Lung (tissue), 12 donors: ENCODE measurements around the gene PRKCE. TPM values are rescaled to one million over a fixed set of nuclear protein-coding genes. Genes with fewer than 3 reads are reported as not detected.
"Not testable (repeated sequence)": the region's sequence is repeated elsewhere in the genome, so short reads cannot be mapped to it uniquely, and the experiment has no call there.

Experiments
- ATAC-seq: fragments of 200-7000 bp; cut with Tn5 transposase; one replicate; pipeline ENCODE4 v1.9.1; 2020; ENCODE audit warnings: moderate number of reproducible peaks; ENCODE audit not compliant: insufficient read depth, low FRiP score
- DNase-seq, 3 donors: peaks; one replicate each; pipeline ENCODE4 v3.0.0-alpha.2; 2013 to 2017
- H3K27ac ChIP-seq, 2 donors: one replicate each; pipeline ENCODE4 v1.5.1; 2013; ENCODE audit warnings: mild to moderate bottlenecking in 2 of 2, moderate library complexity in 2 of 2, control low read depth in 1 of 2, inconsistent platforms in 1 of 2, low read depth in 1 of 2, low read length in 1 of 2
- H3K27me3 ChIP-seq, 3 donors: one replicate each; pipeline ENCODE4 v1.5.1; 2013; ENCODE audit warnings: low read length in 2 of 3; ENCODE audit not compliant: control insufficient read depth in 3 of 3, insufficient read depth in 3 of 3
- H3K36me3 ChIP-seq, 4 donors: one replicate each; pipeline ENCODE4 v1.5.1; 2013; ENCODE audit warnings: low read length in 4 of 4, mild to moderate bottlenecking in 1 of 4, moderate library complexity in 1 of 4; ENCODE audit not compliant: control insufficient read depth in 4 of 4, insufficient read depth in 4 of 4
- H3K4me1 ChIP-seq, 5 donors: one replicate each; pipeline ENCODE4 v1.5.1; 2013; ENCODE audit warnings: low read length in 5 of 5, mild to moderate bottlenecking in 2 of 5, moderate library complexity in 1 of 5; ENCODE audit not compliant: control insufficient read depth in 5 of 5, insufficient read depth in 5 of 5
- H3K4me3 ChIP-seq: one replicate; pipeline ENCODE4 v1.5.1; 2013; ENCODE audit warnings: mild to moderate bottlenecking, control low read depth, moderate library complexity
- H3K9ac ChIP-seq, 2 donors: one replicate each; pipeline ENCODE4 v1.5.1; 2013; ENCODE audit warnings: low read length in 2 of 2, control low read depth in 1 of 2; ENCODE audit not compliant: insufficient read depth in 1 of 2
- H3K9me3 ChIP-seq, 4 donors: one replicate each; pipeline ENCODE4 v1.5.1; 2013; ENCODE audit warnings: low read length in 3 of 4, mild to moderate bottlenecking in 1 of 4, moderate library complexity in 1 of 4; ENCODE audit not compliant: control insufficient read depth in 4 of 4, insufficient read depth in 3 of 4
- CTCF ChIP-seq: IDR thresholded peaks from 2 replicates; pipeline ENCODE4 v1.5.1; 2012; ENCODE audit warnings: mild to moderate bottlenecking; ENCODE audit errors: control extremely low read depth, extremely low read depth
- WGBS, 2 donors: extraction: QIAGEN DNeasy Blood & Tissue Kit; methylation state at CpG; one replicate each; pipeline ENCODE4 v1.1.7; 2013; 5-methylcytosine and 5-hydroxymethylcytosine counted together
- polyA plus RNA-seq, 2 donors: library from polyadenylated mRNA; stranded (reverse); fragments of 200-250 nt; gene quantifications; one replicate each; pipeline ENCODE4 v1.2.1, GENCODE V29; 2013
- total RNA-seq, 2 donors: library from RNA; depleted of rRNA in 1 of 2; stranded (reverse); fragments of >200 nt in 1 of 2; gene quantifications; one replicate each; pipeline ENCODE4 v1.2.1, GENCODE V29; 2014 to 2021
- donor health status: control.
- donor health status: control.
- donor health status: Bipolar disorder and iron deficiency.
- donor health status: healthy.
- donor health status: DM: yes; HTN: yes; CAD: no.

Gene PRKCE
- total and polyA plus RNA-seq, 4 donors, result 12.5 to 82.2 (median 32.1) TPM

DNA sequence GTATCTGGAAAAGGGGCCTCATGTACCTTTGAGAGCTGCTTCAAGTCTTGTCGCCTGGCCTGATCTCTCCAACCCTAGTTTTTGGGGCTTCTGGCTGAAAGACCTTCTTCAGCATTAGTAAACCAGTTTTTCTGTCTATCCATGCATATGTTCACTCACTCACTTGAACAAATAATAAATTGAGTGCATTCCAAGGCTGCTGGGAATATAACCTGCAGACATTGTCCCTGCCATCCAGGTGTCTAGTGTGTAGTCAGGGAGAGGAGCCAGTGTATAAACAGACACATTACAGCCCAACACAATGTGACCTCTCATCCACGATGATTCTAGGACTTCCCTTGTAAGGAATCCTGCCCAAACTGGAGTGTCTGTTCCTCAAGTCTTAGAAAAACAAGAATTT lies 262.1 kb downstream of the PRKCE start:
- Histone ChIP-seq H3K36me3 (no peaks in the 10 kb centered on the region), H3K9ac (no peak overlapping the region), H3K27ac (no peak overlapping the region), H3K9me3 (no peaks in the 10 kb centered on the region), H3K4me3 (no peak overlapping the region), H3K27me3 (no peaks in the 10 kb centered on the region), H3K4me1 (peaks cover 0 to 13% (median 7%) of the 10 kb centered on the region in 5 donors)
- no peak for DNase-seq
- 79 to 83% methylated on average over 2 of the region's 2 CpGs for WGBS, 2 donors
- no peak for TF ChIP-seq CTCF
- no peak for ATAC-seq

DNA sequence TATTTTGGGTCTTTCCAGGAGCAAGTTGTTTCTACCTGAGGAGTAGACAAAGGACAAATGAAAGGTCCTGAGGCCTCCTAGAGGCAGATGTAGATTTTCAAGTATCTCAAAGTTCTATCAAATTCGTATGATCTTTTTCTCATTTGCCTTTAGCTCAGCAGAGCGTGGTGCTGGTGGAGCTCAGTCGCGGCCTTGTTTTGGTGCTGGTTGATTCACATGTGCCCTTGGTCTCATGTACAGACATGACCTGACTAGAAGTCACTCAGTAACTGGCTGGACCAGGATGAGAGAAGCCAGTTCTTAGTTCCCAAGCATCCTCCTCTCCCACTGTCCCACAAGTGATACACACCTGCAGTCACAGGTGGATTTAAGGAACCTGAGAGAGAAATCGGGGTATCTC lies 264.0 kb downstream of the PRKCE start:
- no peak for DNase-seq
- WGBS, 2 donors, result 95% methylated on average over 5 of the region's 5 CpGs

GRCh38 chr2:45917561-45918176 lies 266.2 kb downstream of the PRKCE start:
- not testable (repeated sequence) for H3K36me3 ChIP-seq, H3K27ac ChIP-seq, H3K9me3 ChIP-seq, H3K27me3 ChIP-seq, H3K9ac ChIP-seq, H3K4me3 ChIP-seq, DNase-seq, ATAC-seq
- H3K4me1 ChIP-seq, result peaks cover 0 to 20% (median 9%) of the 10 kb centered on the region in 5 donors
- 97 to 98% methylated on average over 45 to 49 of the region's 49 CpGs for WGBS, 2 donors

More for the DNA sequence above, 264.0 kb downstream of the PRKCE start:
- no peak overlapping the region for H3K27ac ChIP-seq
- no peaks in the 10 kb centered on the region for H3K9me3 ChIP-seq
- H3K27me3 ChIP-seq, result no peaks in the 10 kb centered on the region
- peaks cover 0 to 19% (median 4%) of the 10 kb centered on the region in 5 donors for H3K4me1 ChIP-seq
- ATAC-seq, result no peak
- H3K9ac ChIP-seq, result no peak overlapping the region
- no peak overlapping the region for H3K4me3 ChIP-seq
- no peak for TF ChIP-seq CTCF
- no peaks in the 10 kb centered on the region for H3K36me3 ChIP-seq

DNA sequence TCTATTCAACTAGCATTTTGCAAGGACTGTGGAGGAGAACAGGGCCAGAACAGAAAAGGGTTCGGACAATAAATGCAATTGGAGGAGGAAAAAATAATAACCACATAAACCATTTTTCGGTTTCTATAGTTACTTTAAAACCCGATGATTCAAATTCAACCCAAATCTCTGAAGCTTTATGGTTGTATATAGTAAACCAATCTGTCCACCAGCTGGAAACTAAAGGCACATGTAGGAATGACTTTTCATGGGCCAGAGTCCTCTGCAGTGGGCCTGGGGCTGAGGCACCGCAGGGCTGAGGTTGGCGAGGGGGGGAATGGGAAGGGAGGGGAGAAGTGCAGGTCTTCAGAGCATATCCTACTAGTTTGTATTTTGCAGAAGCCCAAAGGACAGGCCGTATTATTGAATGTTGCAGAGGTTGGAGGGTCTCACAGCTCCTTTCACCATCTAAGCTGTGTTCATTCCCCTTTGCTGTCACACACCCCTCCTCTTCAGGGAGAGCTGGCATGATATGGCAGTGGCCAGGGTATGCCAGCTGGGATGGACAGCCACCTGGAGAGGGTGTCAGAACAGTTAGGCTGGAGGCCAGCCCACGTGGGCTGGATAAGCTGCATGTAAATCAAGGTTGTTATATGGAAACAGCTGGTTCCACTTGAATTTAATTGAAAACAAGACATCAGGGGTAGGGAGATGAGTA lies 267.1 kb downstream of the PRKCE start:
- Histone ChIP-seq H3K4me3 (no peak overlapping the region), H3K9me3 (no peaks in the 10 kb centered on the region), H3K9ac (no peak overlapping the region), H3K27ac (no peak overlapping the region), H3K27me3 (no peaks in the 10 kb centered on the region), H3K36me3 (no peaks in the 10 kb centered on the region), H3K4me1 (peaks cover 3 to 22% (median 18%) of the 10 kb centered on the region in 5 donors)
- no peak for ATAC-seq
- WGBS, 2 donors, result 78 to 85% methylated on average over 7 of the region's 7 CpGs
- no peak for TF ChIP-seq CTCF
- DNase-seq, result no peak
